C4-2B (cell line): ENCODE results near the gene CFAP157.

Experiments used
- ZFX ChIP-seq: fragments of 450-650 bp; IDR thresholded peaks from 2 replicates; pipeline ENCODE4 v1.6.1; 2017
- TF ChIP-seq, protein P1 (sequence below): fragments of 450-650 bp; conservative IDR thresholded peaks from 2 replicates; pipeline ENCODE4 v1.5.1; 2017; ENCODE audit warnings: mild to moderate bottlenecking

GRCh38 chr9:127720031-127720864, 13.5 kb downstream of the CFAP157 start:
- TF ChIP-seq, protein P1, sequence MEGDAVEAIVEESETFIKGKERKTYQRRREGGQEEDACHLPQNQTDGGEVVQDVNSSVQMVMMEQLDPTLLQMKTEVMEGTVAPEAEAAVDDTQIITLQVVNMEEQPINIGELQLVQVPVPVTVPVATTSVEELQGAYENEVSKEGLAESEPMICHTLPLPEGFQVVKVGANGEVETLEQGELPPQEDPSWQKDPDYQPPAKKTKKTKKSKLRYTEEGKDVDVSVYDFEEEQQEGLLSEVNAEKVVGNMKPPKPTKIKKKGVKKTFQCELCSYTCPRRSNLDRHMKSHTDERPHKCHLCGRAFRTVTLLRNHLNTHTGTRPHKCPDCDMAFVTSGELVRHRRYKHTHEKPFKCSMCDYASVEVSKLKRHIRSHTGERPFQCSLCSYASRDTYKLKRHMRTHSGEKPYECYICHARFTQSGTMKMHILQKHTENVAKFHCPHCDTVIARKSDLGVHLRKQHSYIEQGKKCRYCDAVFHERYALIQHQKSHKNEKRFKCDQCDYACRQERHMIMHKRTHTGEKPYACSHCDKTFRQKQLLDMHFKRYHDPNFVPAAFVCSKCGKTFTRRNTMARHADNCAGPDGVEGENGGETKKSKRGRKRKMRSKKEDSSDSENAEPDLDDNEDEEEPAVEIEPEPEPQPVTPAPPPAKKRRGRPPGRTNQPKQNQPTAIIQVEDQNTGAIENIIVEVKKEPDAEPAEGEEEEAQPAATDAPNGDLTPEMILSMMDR, result no peak
- no peak for TF ChIP-seq ZFX
